K562 (cell line): ENCODE measurements around the gene NKG7. TPM values are rescaled to one million over a fixed set of nuclear protein-coding genes. Genes with fewer than 3 reads are reported as not detected.
"Not testable (repeated sequence)": the region's sequence is repeated elsewhere in the genome, so short reads cannot be mapped to it uniquely, and the experiment has no call there.

Experiments used
- ATAC-seq: fragments of 200-7000 bp; cut with Tn5 transposase; 3 replicates; pipeline ENCODE4 v1.9.1; 2020; ENCODE audit warnings: moderate library complexity
- BruUV-seq: library from RNA; stranded (reverse); fragments of 400-500 nt; replicated peaks from 2 replicates; lab custom pipeline; 2021; lab: Mats Ljungman, UMichigan
- CTCF ChIA-PET: fragments of 300-600 bp; formaldehyde crosslinking; extraction: SDS; loops from one replicate; lab custom pipeline; 2021; ENCODE audit warnings: low intra/inter-chr PET ratio; lab: Yijun Ruan, JAX
- POLR2A ChIA-PET: fragments of 300-600, 350-650 bp; sonication (Branson Sonifier 250); formaldehyde crosslinking; extraction: SDS; loops from one replicate; lab custom pipeline; 2021; ENCODE audit warnings: antibody characterized with exemption, inconsistent platforms; lab: Yijun Ruan, JAX
- DNase-seq, 4 experiments: peaks; one replicate each; pipeline versions ENCODE4 v3.0.0 to v3.0.0-alpha.2; 2011 to 2018; ENCODE audit warnings: low spot score in 3 of 4, mixed read lengths in 3 of 4; ENCODE audit errors: extremely low read depth in 1 of 4
- FAIRE-seq: peaks from 2 replicates; lab custom pipeline; 2011; peaks lifted over from hg19 to GRCh38; lab: Jason Lieb, UNC
- H2AFZ ChIP-seq: 2 replicates; pipeline ENCODE4 v1.6.0; 2011; ENCODE audit warnings: low read depth, low read length, control low read depth, inconsistent platforms
- H3K27ac ChIP-seq: fragments of 200-600 bp; 3 replicates; pipeline ENCODE4 v1.8.0; 2011; ENCODE audit warnings: low read depth, mild to moderate bottlenecking, control low read depth, inconsistent platforms, low read length, moderate library complexity, mixed read lengths; ENCODE audit errors: extremely low read depth
- H3K27me3 ChIP-seq, 2 experiments: fragments of 300-600 bp in 1 of 2; 2 replicates in 1 of 2; 3 replicates in 1 of 2; pipeline versions ENCODE4 v1.6.0 to v1.8.0; 2011; ENCODE audit warnings: inconsistent platforms in 2 of 2, low read length in 2 of 2, mild to moderate bottlenecking in 1 of 2, mixed read lengths in 1 of 2, moderate library complexity in 1 of 2; ENCODE audit not compliant: control insufficient read depth in 2 of 2, insufficient read depth in 2 of 2
- H3K36me3 ChIP-seq: fragments of 300-600 bp; 3 replicates; pipeline ENCODE4 v1.8.0; 2011; ENCODE audit warnings: mild to moderate bottlenecking, low read length, inconsistent platforms; ENCODE audit not compliant: control insufficient read depth, insufficient read depth
- H3K4me1 ChIP-seq, 2 experiments: fragments of 200-600 bp in 1 of 2; replicated peaks in 1 of 2; 2 replicates in 1 of 2; 3 replicates in 1 of 2; pipeline versions ENCODE4 v1.5.1 to v1.8.0; 2011; ENCODE audit warnings: inconsistent platforms in 2 of 2, low read length in 2 of 2, mild to moderate bottlenecking in 1 of 2, mixed read lengths in 1 of 2, moderate library complexity in 1 of 2; ENCODE audit not compliant: control insufficient read depth in 2 of 2, insufficient read depth in 2 of 2
- H3K4me2 ChIP-seq: 2 replicates; pipeline ENCODE4 v1.6.1; 2011; ENCODE audit warnings: low read length, control low read depth, inconsistent platforms, mixed read lengths; ENCODE audit not compliant: insufficient read depth
- H3K4me3 ChIP-seq: fragments of 200-600 bp; sonication (generic), shearing (Covaris generic); 2 replicates; pipeline ENCODE4 v1.5.1; 2016; ENCODE audit warnings: control low read depth, inconsistent platforms
- H3K79me2 ChIP-seq: fragments of 200-600 bp; 3 replicates; pipeline ENCODE4 v1.8.0; 2011; ENCODE audit warnings: low read length, inconsistent platforms; ENCODE audit not compliant: control insufficient read depth, insufficient read depth
- H3K9ac ChIP-seq, 2 experiments: 2 replicates each; pipeline versions ENCODE4 v1.6.0 to v1.6.1; 2011; ENCODE audit warnings: low read depth in 2 of 2, low read length in 2 of 2, control low read depth in 1 of 2, inconsistent platforms in 1 of 2, mild to moderate bottlenecking in 1 of 2, mixed read lengths in 1 of 2; ENCODE audit not compliant: insufficient read depth in 1 of 2
- H3K9me1 ChIP-seq: one replicate; pipeline ENCODE4 v1.6.0; 2011; ENCODE audit warnings: inconsistent platforms, mild to moderate bottlenecking, low read length, moderate library complexity; ENCODE audit not compliant: control insufficient read depth, insufficient read depth
- H3K9me3 ChIP-seq: replicated peaks from 2 replicates; pipeline ENCODE4 v1.5.1; 2011; ENCODE audit warnings: low read depth, low read length, inconsistent platforms; ENCODE audit not compliant: control insufficient read depth, insufficient read depth
- H4K20me1 ChIP-seq: replicated peaks from 2 replicates; pipeline ENCODE4 v1.6.1; 2011; ENCODE audit warnings: low read length, inconsistent platforms, mixed read lengths; ENCODE audit not compliant: control insufficient read depth, insufficient read depth
- ASH1L ChIP-seq: fragments of 450-650 bp; IDR thresholded peaks from 2 replicates; pipeline ENCODE4 v1.6.1; 2018; ENCODE audit warnings: borderline replicate concordance, mild to moderate bottlenecking, low read depth; ENCODE audit not compliant: partially characterized antibody
- GABPB1 ChIP-seq: sonication (generic); formaldehyde crosslinking; IDR thresholded peaks from 2 replicates; pipeline ENCODE4 v1.8.0; 2022; ENCODE audit warnings: mild to moderate bottlenecking, missing genetic modification reagents
- PTRF ChIP-seq: fragments of 450-650 bp; IDR thresholded peaks from 2 replicates; pipeline ENCODE4 v1.6.1; 2016; ENCODE audit warnings: mild to moderate bottlenecking, missing genetic modification characterization, missing compliant biosample characterization
- RBM17 ChIP-seq: fragments of 200-400 bp; formaldehyde crosslinking; IDR thresholded peaks from 2 replicates; pipeline ENCODE4 v1.6.1; 2017; ENCODE audit warnings: low read depth, mild to moderate bottlenecking, low read length, borderline replicate concordance
- ZBTB17 ChIP-seq: fragments of 450-650 bp; formaldehyde crosslinking; IDR thresholded peaks from 2 replicates; pipeline ENCODE4 v1.4.0; 2020; ENCODE audit warnings: mild to moderate bottlenecking
- ZBTB8A ChIP-seq: fragments of 450-650 bp; IDR thresholded peaks from 2 replicates; pipeline ENCODE4 v1.6.1; 2018; ENCODE audit warnings: mild to moderate bottlenecking, moderate library complexity; ENCODE audit not compliant: partially characterized antibody
- ZNF224 ChIP-seq: sonication (generic); formaldehyde crosslinking; IDR thresholded peaks from 2 replicates; pipeline ENCODE4 v1.8.0; 2022; ENCODE audit warnings: mild to moderate bottlenecking, missing genetic modification reagents
- WGBS: fragments of 100-300 bp; shearing (Covaris generic); methylation state at CpG from one replicate; pipeline ENCODE4 v1.1.6; 2016; ENCODE audit warnings: low coverage, mixed read lengths; ENCODE audit not compliant: insufficient coverage; ENCODE audit errors: missing lambda C conversion rate; 5-methylcytosine and 5-hydroxymethylcytosine counted together
- in situ Hi-C: fragments of 300-500 bp; cut with MboI; formaldehyde crosslinking; loops from 4 replicates; pipeline ENCODE4 v1.15.0; 2018; ENCODE audit warnings: inconsistent platforms, mixed read lengths
- intact Hi-C: fragments of 100-400 bp; cut with micrococcal nuclease; formaldehyde crosslinking; loops from 2 replicates; pipeline ENCODE4 v1.14.2; 2022
- polyA plus RNA-seq, 8 experiments: library from polyadenylated mRNA; depleted of rRNA in 4 of 8; stranded (reverse) in 5 of 8; unstranded in 3 of 8; fragments of >200 nt; fragmentation: Nextera tagmentation in 2 of 8; fragmentation: Illumina TruSeq in 1 of 8; extraction: Ambion mirVana in 2 of 8; extraction: Trizol in 1 of 8; gene quantifications; 2 replicates each; pipeline versions ENCODE4 v1.2.1 to v1.2.3, GENCODE V29; 2011 to 2014; ENCODE audit warnings: inconsistent platforms in 1 of 8, missing spikeins in 1 of 8
- total RNA-seq, 7 experiments: library from RNA; depleted of rRNA in 6 of 7; stranded (reverse); fragments of >200 nt in 6 of 7; fragmentation: Illumina TruSeq in 2 of 7; extraction: Trizol in 2 of 7; gene quantifications; 2 replicates each; pipeline versions ENCODE4 v1.2.1 to v1.2.3, GENCODE V29; 2011 to 2021; ENCODE audit warnings: low replicate concordance in 1 of 7
- TF ChIP-seq, protein P1 (sequence below): fragments of 150-350 bp; conservative IDR thresholded peaks from 2 replicates; pipeline ENCODE4 v1.6.1; 2014; ENCODE audit warnings: low read length
- TF ChIP-seq, protein P2 (sequence below): fragments of 450-650 bp; IDR thresholded peaks from one replicate; pipeline ENCODE4 v1.6.1; 2018; ENCODE audit warnings: mild to moderate bottlenecking, moderate library complexity; ENCODE audit not compliant: partially characterized antibody
- TF ChIP-seq, protein P3 (sequence below): sonication (generic); formaldehyde crosslinking; IDR thresholded peaks from 2 replicates; pipeline ENCODE4 v1.8.1; 2023; ENCODE audit warnings: mild to moderate bottlenecking, missing genetic modification reagents

Gene NKG7
- total and polyA plus RNA-seq, 9 of the 15 experiments (the other 6 are each of a cell fraction or from before 2014, with no cell fraction given) = 0.30 to 0.70 (median 0.51) TPM; not detected in 2

DNA sequence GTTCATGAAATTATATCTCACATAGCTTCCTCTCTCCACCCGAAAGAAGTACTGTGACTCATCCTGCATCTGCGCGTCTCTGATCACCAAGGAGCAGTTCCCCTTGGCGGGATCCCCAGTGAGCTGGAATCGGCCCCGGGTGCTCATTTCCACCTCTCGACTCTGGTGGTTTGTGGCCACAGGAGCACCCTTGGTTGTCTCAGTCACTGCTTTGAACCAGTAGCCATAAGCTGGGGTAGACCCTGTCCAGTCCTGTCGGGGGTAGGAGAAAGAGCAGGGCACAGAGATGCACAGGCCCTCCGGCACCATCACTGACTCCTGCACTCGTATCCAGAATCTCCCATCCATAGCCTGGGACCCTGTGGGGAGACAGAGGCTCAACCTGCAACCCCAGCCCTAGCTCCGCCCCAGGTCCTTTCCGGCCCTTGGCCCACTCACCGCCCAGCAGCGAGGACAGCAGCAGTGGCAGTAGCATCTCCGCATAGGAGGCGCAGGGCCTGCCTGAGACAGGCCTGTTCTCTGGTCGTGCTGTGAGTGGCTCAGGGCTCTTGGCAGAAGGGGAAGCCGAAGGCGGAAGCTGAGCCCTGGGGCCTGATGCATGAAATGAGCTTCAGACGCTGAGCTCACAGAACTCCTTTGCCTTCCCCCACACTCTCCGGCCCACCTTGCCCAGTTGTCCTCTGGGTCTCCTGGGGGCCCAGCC, 44.8 kb upstream of the NKG7 start, which contains the start of gene SIGLEC10 (continued):
- TF ChIP-seq, protein P1, sequence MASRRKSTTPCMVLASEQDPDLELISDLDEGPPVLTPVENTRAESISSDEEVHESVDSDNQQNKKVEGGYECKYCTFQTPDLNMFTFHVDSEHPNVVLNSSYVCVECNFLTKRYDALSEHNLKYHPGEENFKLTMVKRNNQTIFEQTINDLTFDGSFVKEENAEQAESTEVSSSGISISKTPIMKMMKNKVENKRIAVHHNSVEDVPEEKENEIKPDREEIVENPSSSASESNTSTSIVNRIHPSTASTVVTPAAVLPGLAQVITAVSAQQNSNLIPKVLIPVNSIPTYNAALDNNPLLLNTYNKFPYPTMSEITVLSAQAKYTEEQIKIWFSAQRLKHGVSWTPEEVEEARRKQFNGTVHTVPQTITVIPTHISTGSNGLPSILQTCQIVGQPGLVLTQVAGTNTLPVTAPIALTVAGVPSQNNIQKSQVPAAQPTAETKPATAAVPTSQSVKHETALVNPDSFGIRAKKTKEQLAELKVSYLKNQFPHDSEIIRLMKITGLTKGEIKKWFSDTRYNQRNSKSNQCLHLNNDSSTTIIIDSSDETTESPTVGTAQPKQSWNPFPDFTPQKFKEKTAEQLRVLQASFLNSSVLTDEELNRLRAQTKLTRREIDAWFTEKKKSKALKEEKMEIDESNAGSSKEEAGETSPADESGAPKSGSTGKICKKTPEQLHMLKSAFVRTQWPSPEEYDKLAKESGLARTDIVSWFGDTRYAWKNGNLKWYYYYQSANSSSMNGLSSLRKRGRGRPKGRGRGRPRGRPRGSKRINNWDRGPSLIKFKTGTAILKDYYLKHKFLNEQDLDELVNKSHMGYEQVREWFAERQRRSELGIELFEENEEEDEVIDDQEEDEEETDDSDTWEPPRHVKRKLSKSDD = no peak
- TF ChIP-seq, protein P2, sequence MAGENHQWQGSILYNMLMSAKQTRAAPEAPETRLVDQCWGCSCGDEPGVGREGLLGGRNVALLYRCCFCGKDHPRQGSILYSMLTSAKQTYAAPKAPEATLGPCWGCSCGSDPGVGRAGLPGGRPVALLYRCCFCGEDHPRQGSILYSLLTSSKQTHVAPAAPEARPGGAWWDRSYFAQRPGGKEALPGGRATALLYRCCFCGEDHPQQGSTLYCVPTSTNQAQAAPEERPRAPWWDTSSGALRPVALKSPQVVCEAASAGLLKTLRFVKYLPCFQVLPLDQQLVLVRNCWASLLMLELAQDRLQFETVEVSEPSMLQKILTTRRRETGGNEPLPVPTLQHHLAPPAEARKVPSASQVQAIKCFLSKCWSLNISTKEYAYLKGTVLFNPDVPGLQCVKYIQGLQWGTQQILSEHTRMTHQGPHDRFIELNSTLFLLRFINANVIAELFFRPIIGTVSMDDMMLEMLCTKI = no peak
- TF ChIP-seq PTRF (tag) = no peak
- TF ChIP-seq GABPB1 (CRISPR knock-in tag) = 0 out of 2 replicates have a peak, but pooled peaks have one; percentile 20
- no peak for TF ChIP-seq ZNF224 (CRISPR knock-in tag)
- TF ChIP-seq ZBTB17 (CRISPR knock-in tag) = no peak
- TF ChIP-seq, protein P3, sequence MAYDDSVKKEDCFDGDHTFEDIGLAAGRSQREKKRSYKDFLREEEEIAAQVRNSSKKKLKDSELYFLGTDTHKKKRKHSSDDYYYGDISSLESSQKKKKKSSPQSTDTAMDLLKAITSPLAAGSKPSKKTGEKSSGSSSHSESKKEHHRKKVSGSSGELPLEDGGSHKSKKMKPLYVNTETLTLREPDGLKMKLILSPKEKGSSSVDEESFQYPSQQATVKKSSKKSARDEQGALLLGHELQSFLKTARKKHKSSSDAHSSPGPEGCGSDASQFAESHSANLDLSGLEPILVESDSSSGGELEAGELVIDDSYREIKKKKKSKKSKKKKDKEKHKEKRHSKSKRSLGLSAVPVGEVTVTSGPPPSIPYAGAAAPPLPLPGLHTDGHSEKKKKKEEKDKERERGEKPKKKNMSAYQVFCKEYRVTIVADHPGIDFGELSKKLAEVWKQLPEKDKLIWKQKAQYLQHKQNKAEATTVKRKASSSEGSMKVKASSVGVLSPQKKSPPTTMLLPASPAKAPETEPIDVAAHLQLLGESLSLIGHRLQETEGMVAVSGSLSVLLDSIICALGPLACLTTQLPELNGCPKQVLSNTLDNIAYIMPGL = no peak
- no peak for TF ChIP-seq ZBTB8A
- no peak for TF ChIP-seq RBM17
- TF ChIP-seq ASH1L = no peak
- TF ChIP-seq, all 486 proteins: peak for 12

DNA sequence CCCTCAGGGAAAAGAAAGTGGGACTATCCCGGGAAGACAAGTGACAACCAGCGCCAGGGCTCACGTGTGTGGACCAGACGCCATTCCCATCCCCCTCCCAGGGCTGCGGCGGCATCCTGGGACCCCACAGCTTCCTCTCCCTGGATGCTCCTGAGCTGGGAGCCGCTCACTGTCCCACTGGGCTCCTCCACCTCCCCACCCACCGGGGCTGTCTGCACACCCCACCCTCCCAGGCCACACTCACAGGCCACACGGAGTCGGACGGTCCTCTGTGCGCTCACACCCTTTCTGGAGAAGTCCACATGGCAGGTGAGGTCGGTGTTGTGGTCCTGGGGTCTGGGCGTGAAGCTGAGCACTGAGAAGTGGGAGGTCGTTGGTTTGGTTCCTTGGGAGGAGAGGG, 44.0 kb upstream of the NKG7 start:
- H3K4me3 ChIP-seq, BruUV-seq, H3K9me3 ChIP-seq, H3K79me2 ChIP-seq, CTCF ChIA-PET, FAIRE-seq, in situ Hi-C loops, H3K27ac ChIP-seq, H2AFZ ChIP-seq, H4K20me1 ChIP-seq, H3K27me3 ChIP-seq, DNase-seq, H3K4me2 ChIP-seq, intact Hi-C loops, H3K9me1 ChIP-seq, H3K9ac ChIP-seq, POLR2A ChIA-PET, H3K36me3 ChIP-seq: not testable (repeated sequence)
- ATAC-seq = peak; percentile 14; the same call in 2 of the 3 replicates
- 32% methylated on average over 6 of the region's 15 CpGs for WGBS
- peaks cover 9 to 30% of the 10 kb centered on the region in 2 experiments for H3K4me1 ChIP-seq
